GM12872 (cell line): ENCODE measurements around the gene SBF1.

Experiments
- CTCF ChIP-seq: IDR thresholded peaks from 3 replicates; pipeline ENCODE4 v1.5.1; 2011; ENCODE audit warnings: low read depth, mild to moderate bottlenecking, low read length, moderate library complexity; ENCODE audit not compliant: insufficient read depth

SBF1 gene

DNA sequence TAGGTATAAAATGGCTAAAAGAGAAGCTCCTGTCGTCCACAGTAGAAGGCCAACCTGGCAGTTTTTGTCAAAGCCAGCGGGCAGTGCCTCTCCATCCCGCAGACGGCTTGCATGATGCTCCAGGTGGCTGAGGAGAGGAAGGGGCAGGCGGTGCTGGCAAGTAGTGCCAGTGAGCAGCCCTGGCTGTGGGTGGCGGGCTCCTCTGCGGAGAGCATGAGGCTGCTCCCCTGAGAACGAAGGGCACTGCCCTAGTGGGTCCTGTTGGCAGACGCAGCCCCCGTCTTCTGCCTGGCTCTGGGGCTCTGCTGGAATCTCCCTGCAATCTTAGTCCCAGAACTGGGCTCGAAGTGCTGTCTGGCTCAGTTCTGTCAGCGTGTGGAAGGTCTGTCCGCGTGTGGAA, 50.9 kb downstream of the SBF1 start:
- no peak for TF ChIP-seq CTCF

- no peak for TF ChIP-seq CTCF
These were observed 51.6 kb downstream of the SBF1 start for GRCh38 chr22:50422961-50423815.

GRCh38 chr22:50422046-50422445, 52.8 kb downstream of the SBF1 start:
- TF ChIP-seq CTCF, result no peak

DNA sequence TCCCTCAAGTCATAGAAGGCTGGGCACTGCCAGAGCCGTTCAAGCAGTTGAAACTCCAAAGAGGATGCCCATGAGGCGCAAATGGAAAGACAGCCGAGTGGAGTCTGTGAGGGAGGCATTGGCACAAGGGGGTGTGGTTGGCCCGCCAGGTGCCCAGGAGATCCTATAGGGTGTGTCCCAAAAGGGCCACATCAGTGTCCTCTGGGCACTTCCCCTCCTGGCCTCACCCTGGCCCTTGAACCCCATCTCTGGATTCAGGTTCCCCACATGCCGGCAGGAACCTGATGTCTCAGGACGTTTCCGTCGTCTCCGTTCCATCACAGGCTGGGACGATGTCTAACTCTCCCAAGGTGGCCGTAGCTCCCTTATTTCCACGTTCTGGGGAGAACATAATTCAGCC, 54.3 kb downstream of the SBF1 start:
- no peak for TF ChIP-seq CTCF

DNA sequence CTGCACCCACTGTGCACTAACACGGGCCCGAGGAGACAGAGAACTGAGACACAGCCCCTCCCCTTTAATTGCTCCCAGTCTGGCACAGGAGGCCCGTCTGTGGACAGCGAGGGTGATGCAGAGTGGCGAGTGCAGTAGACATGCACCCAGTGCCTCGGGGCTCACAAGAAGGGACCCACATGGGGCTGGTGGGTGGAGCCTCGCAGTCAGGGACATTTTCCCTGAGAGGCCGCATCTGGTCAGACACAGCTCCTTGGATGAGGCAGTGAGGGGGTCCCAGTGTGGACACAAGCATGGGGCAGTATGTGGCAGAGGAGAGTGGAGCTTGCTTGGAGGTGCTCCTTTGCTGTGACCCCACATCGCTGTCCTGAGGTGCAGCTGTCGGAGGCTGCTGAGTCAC, 54.8 kb downstream of the SBF1 start:
- TF ChIP-seq CTCF, result no peak

DNA sequence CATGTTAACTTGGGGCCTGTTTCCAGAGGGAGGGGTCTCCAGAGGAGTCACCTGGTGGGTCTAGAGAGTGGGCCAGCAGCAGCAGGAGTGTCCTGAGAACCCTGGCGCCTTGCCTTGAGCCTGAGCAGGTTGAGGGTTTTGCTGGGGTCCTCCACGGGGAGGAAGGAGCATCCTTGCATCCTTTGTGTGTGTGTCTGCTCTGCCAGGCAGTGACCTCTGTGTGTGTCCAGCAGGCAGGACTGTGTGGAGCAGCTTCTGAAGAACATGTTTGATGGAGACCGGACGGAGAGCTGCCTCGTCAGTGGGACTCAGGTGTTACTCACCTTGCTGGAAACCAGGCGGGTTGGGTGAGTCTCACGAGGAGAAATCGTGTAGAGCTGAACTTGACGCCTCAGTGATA, 55.7 kb downstream of the SBF1 start:
- no peak for TF ChIP-seq CTCF

DNA sequence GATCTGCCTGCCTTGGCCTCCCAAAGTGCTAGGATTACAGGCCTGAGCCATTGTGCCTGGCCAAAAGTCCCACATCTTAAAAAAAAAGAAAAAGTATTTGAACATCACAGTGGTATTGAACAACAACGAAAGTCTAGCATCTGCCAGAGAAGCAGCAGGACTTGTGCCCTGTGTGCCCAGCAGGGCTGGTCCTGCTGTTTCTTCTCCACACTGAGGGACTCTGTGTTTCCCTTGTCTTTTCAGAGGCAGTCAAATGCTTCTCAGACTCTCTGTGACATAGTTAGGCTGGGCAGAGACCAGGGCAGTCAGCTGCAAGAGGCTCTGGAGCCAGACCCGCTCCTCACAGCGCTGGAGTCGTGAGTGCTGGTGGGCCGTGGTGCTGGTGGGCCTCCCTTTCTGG, 56.2 kb downstream of the SBF1 start:
- no peak for TF ChIP-seq CTCF
